HCT116 (cell line): ENCODE results near the gene TRA2A. TPM values are rescaled to one million over a fixed set of nuclear protein-coding genes. Genes with fewer than 3 reads are reported as not detected.
A peak's percentile ranks its signal among the peaks of the same experiment; 100 is the strongest.

Experiments
- ATAC-seq: fragments of 200-7000 bp; cut with Tn5 transposase; 2 replicates; pipeline ENCODE4 v1.9.1; 2020; ENCODE audit warnings: mild to moderate bottlenecking, moderate library complexity
- BruUV-seq: library from RNA; stranded (reverse); fragments of 400-500 nt; replicated peaks from 2 replicates; lab custom pipeline; 2021; lab: Mats Ljungman, UMichigan
- CTCF ChIA-PET: fragments of 300-600 bp; sonication (Branson Sonifier 250); formaldehyde crosslinking; loops from one replicate; lab custom pipeline; 2021; ENCODE audit warnings: antibody characterized with exemption; lab: Charles Lee
- POLR2A ChIA-PET: fragments of 300-600, 350-600 bp; sonication (Branson Sonifier 250); formaldehyde crosslinking; loops from one replicate; lab custom pipeline; 2021; ENCODE audit warnings: antibody characterized with exemption; lab: Charles Lee
- RAD21 ChIA-PET, 2 experiments: fragments of 300-600 bp; sonication (Branson Sonifier 250); formaldehyde crosslinking; loops; one replicate each; lab custom pipeline; 2023; ENCODE audit warnings: low total read pairs in 2 of 2; ENCODE audit not compliant: uncharacterized antibody in 2 of 2, unreplicated experiment in 2 of 2, low non-redundant PET in 1 of 2; lab: Charles Lee
- DNase-seq: peaks from one replicate; pipeline ENCODE4 v3.0.0-alpha.2; 2010; ENCODE audit warnings: low read depth, low spot score
- H2AFZ ChIP-seq: fragments of 200-600 bp; shearing (Covaris generic), sonication (generic); 2 replicates; pipeline ENCODE4 v1.6.1; 2017; ENCODE audit warnings: low read depth, mixed run types, mixed read lengths, antibody characterized with exemption, low read length; ENCODE audit not compliant: poor library complexity, severe bottlenecking
- H3K27ac ChIP-seq: 2 replicates; pipeline ENCODE4 v1.5.1; 2012; ENCODE audit warnings: low read depth, low read length
- H3K27me3 ChIP-seq: fragments of 200-600 bp; sonication (generic); 2 replicates; pipeline ENCODE4 v1.6.1; 2016; ENCODE audit warnings: mixed run types, low read length, mixed read lengths; ENCODE audit not compliant: insufficient read depth
- H3K36me3 ChIP-seq, 2 experiments: fragments of 200-500 bp in 1 of 2; fragments of 200-600 bp in 1 of 2; sonication (Bioruptor generic) in 1 of 2; sonication (generic) in 1 of 2; 2 replicates each; pipeline versions ENCODE4 v1.5.1 to v1.6.1; 2014 to 2016; ENCODE audit warnings: low read length in 2 of 2, inconsistent platforms in 1 of 2, mixed read lengths in 1 of 2, mixed run types in 1 of 2; ENCODE audit not compliant: insufficient read depth in 2 of 2, control insufficient read depth in 1 of 2
- H3K4me1 ChIP-seq, 2 experiments: fragments of 200-600 bp in 1 of 2; sonication (generic) in 1 of 2; 2 replicates each; pipeline versions ENCODE4 v1.5.1 to v1.6.1; 2012 to 2017; ENCODE audit warnings: low read length in 2 of 2, inconsistent platforms in 1 of 2, mild to moderate bottlenecking in 1 of 2, mixed read lengths in 1 of 2, mixed run types in 1 of 2, moderate library complexity in 1 of 2; ENCODE audit not compliant: insufficient read depth in 2 of 2, control insufficient read depth in 1 of 2
- H3K4me2 ChIP-seq: fragments of 200-600 bp; sonication (generic); 2 replicates; pipeline ENCODE4 v1.6.1; 2017; ENCODE audit warnings: mixed run types, low read length, mixed read lengths
- H3K4me3 ChIP-seq, 2 experiments: fragments of 200-600 bp in 1 of 2; sonication (generic) in 1 of 2; replicated peaks in 1 of 2; 2 replicates each; pipeline ENCODE4 v1.5.1; 2011 to 2016; ENCODE audit warnings: low read length in 2 of 2, control low read depth in 1 of 2, low read depth in 1 of 2, mild to moderate bottlenecking in 1 of 2, mixed read lengths in 1 of 2, mixed run types in 1 of 2
- H3K79me2 ChIP-seq: fragments of 200-600 bp; sonication (generic); 2 replicates; pipeline ENCODE4 v1.6.1; 2017; ENCODE audit warnings: mild to moderate bottlenecking, mixed run types, low read length, moderate library complexity, mixed read lengths; ENCODE audit not compliant: insufficient read depth
- H3K9ac ChIP-seq: fragments of 200-600 bp; sonication (generic); 2 replicates; pipeline ENCODE4 v1.6.1; 2016; ENCODE audit warnings: low read length, mixed read lengths
- H3K9me2 ChIP-seq: fragments of 200-600 bp; sonication (generic), shearing (Covaris generic); 2 replicates; pipeline ENCODE4 v1.6.1; 2017; ENCODE audit warnings: mixed run types, mild to moderate bottlenecking, moderate library complexity; ENCODE audit not compliant: insufficient read depth
- H3K9me3 ChIP-seq, 2 experiments: fragments of 200-500 bp in 1 of 2; fragments of 200-600 bp in 1 of 2; sonication (Bioruptor generic) in 1 of 2; sonication (generic) in 1 of 2; 2 replicates each; pipeline ENCODE4 v1.6.1; 2014 to 2017; ENCODE audit warnings: low read length in 2 of 2, mixed read lengths in 2 of 2, inconsistent platforms in 1 of 2, low read depth in 1 of 2, mild to moderate bottlenecking in 1 of 2, mixed run types in 1 of 2, moderate library complexity in 1 of 2; ENCODE audit not compliant: control insufficient read depth in 1 of 2, insufficient read depth in 1 of 2
- H4K20me1 ChIP-seq: fragments of 200-600 bp; sonication (generic), shearing (Covaris generic); 2 replicates; pipeline ENCODE4 v1.6.1; 2017; ENCODE audit warnings: mixed run types, mild to moderate bottlenecking, moderate library complexity; ENCODE audit not compliant: insufficient read depth
- EGR1 ChIP-seq: IDR thresholded peaks from 2 replicates; pipeline ENCODE4 v1.6.1; 2012; ENCODE audit warnings: low read depth
- EZH2phosphoT487 ChIP-seq: fragments of 200-600 bp; IDR thresholded peaks from 2 replicates; pipeline ENCODE4 v1.6.1; 2018; ENCODE audit warnings: antibody characterized with exemption, borderline replicate concordance
- FOSL1 ChIP-seq: IDR thresholded peaks from 2 replicates; pipeline ENCODE4 v1.6.1; 2012; ENCODE audit warnings: low read depth
- JUND ChIP-seq: IDR thresholded peaks from 2 replicates; pipeline ENCODE4 v1.6.1; 2012
- POLR2A ChIP-seq: IDR thresholded peaks from 2 replicates; pipeline ENCODE4 v1.7.0; 2011; ENCODE audit warnings: borderline replicate concordance; ENCODE audit not compliant: insufficient read depth, insufficient read length; ENCODE audit errors: extremely low read depth
- POLR2AphosphoS5 ChIP-seq: IDR thresholded peaks from 2 replicates; pipeline ENCODE4 v1.6.1; 2011; ENCODE audit warnings: mild to moderate bottlenecking, low read depth, low read length, moderate library complexity
- RAD21 ChIP-seq: IDR thresholded peaks from 2 replicates; pipeline ENCODE4 v1.6.1; 2012; ENCODE audit warnings: low read depth, mild to moderate bottlenecking
- SP1 ChIP-seq: IDR thresholded peaks from 2 replicates; pipeline ENCODE4 v1.6.1; 2012; ENCODE audit warnings: low read depth
- TCF7L2 ChIP-seq: IDR thresholded peaks from 2 replicates; pipeline ENCODE4 v1.7.0; 2011; ENCODE audit warnings: borderline replicate concordance, inconsistent platforms; ENCODE audit not compliant: insufficient read depth, insufficient read length; ENCODE audit errors: extremely low read depth
- YY1 ChIP-seq: IDR thresholded peaks from 2 replicates; pipeline ENCODE4 v1.6.1; 2011; ENCODE audit warnings: low read length, low read depth, moderate library complexity, mild to moderate bottlenecking; ENCODE audit not compliant: insufficient replicate concordance; ENCODE audit errors: extremely low read depth
- ZFX ChIP-seq: fragments of 450-650 bp; IDR thresholded peaks from 2 replicates; pipeline ENCODE4 v1.6.1; 2017
- ZNF274 ChIP-seq: fragments of 200-500 bp; sonication (Bioruptor generic); IDR thresholded peaks from 2 replicates; pipeline ENCODE4 v1.6.1; 2014; ENCODE audit warnings: mild to moderate bottlenecking, low read depth, low read length, inconsistent platforms
- intact Hi-C: fragments of 100-400 bp; cut with micrococcal nuclease; formaldehyde crosslinking; loops from 2 replicates; pipeline ENCODE4 v1.10.0; 2022
- total RNA-seq: library from RNA; stranded (reverse); gene quantifications from one replicate; pipeline ENCODE4 v1.2.1, GENCODE V29; 2021; ENCODE audit not compliant: unreplicated experiment
- TF ChIP-seq, protein P1 (sequence below), 3 experiments: fragments of 200-600 bp in 1 of 3; sonication (generic) in 1 of 3; IDR thresholded peaks in 2 of 3; conservative IDR thresholded peaks in 1 of 3; 2 replicates each; pipeline ENCODE4 v1.5.1; 2012 to 2017; ENCODE audit warnings: low read depth in 2 of 3, low read length in 2 of 3, antibody characterized with exemption in 1 of 3, borderline replicate concordance in 1 of 3, control low read depth in 1 of 3, mild to moderate bottlenecking in 1 of 3, mixed read lengths in 1 of 3, mixed run types in 1 of 3, moderate library complexity in 1 of 3; ENCODE audit not compliant: insufficient read depth in 1 of 3
- TF ChIP-seq, protein P2 (sequence below): IDR thresholded peaks from 2 replicates; pipeline ENCODE4 v1.6.1; 2012
- TF ChIP-seq, protein P3 (sequence below): IDR thresholded peaks from 2 replicates; pipeline ENCODE4 v1.6.1; 2011; ENCODE audit warnings: mild to moderate bottlenecking, low read length, moderate library complexity; ENCODE audit not compliant: insufficient replicate concordance; ENCODE audit errors: extremely low read depth
- TF ChIP-seq, protein P4 (sequence below): IDR thresholded peaks from 2 replicates; pipeline ENCODE4 v1.6.1; 2012
- TF ChIP-seq, protein P5 (sequence below): IDR thresholded peaks from 2 replicates; pipeline ENCODE4 v1.6.1; 2012; ENCODE audit warnings: low read depth

Gene TRA2A
- total RNA-seq, 1 experiment from 2014 or later: 122 TPM

DNA sequence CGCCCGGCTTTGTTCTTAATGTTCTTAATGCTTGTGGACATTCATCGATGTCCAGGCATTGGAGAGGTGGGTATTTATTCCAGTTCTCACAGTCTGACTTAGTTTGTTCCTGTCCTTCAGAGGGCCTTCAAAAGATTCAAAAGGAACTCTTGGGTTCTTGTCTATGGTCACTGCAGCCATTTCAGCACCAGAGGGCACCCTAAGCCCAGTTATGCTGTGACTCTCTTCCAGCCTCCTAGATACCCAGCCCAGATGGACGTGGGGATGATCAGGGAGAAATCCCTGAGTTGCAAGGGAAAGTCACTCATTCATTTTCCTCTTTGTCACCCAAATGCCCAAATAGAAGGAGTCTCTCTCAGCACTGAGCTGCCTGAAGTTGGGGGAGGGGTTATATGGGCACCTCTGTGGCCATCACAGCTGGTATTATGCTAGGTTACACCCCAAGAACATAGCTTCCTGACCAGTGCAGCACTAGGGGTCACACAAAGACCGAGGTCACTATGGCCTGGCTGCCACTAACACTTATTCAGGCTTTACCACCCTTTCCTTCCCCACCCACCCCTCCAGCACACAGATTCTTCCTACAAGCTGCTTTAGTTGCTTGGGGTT is 38.9 kb upstream of the TRA2A start:
- intact Hi-C loops: loop anchor here (1.0 to 5.0 kb wide), 7 partner anchors 23 to 1017 kb away; no protein-coding TSS in a partner anchor
- RAD21 ChIA-PET: interaction anchor here (0.6 to 1.1 kb wide), 4 partner anchors 127 to 485 kb away, joined by 3 to 6 read pairs (median 4); no protein-coding TSS in a partner anchor
- H4K20me1 ChIP-seq: no peaks in the 10 kb centered on the region
- H2AFZ ChIP-seq: peak overlapping the region; percentile 62
- ATAC-seq (peak; percentile 99), DNase-seq (peak; percentile 77)
- H3K9me3 ChIP-seq: no peaks in the 10 kb centered on the region
- peak overlapping the region; percentile 13; the same call in 1 of the 2 replicates for H3K4me2 ChIP-seq
- no peaks in the 10 kb centered on the region for H3K79me2 ChIP-seq
- POLR2A ChIA-PET: no interaction called here
- H3K4me3 ChIP-seq: no peak overlapping the region
- no peaks in the 10 kb centered on the region for H3K9me2 ChIP-seq
- H3K36me3 ChIP-seq: no peaks in the 10 kb centered on the region
- no peak overlapping the region for H3K9ac ChIP-seq
- CTCF ChIA-PET: interaction anchor here (0.6 to 2.9 kb wide), 7 partner anchors 24 to 368 kb away, joined by 3 to 49 read pairs (median 4); partner anchors contain the start of gene STK31
- TF ChIP-seq POLR2A (no peak), EGR1 (no peak), FOSL1 (no peak), RAD21 (peak; percentile 97), EZH2phosphoT487 (no peak), JUND (no peak), ZNF274 (no peak), ZFX (no peak), YY1 (peak; percentile 27), POLR2AphosphoS5 (no peak), TCF7L2 (no peak), SP1 (no peak)
- TF ChIP-seq, protein P1, sequence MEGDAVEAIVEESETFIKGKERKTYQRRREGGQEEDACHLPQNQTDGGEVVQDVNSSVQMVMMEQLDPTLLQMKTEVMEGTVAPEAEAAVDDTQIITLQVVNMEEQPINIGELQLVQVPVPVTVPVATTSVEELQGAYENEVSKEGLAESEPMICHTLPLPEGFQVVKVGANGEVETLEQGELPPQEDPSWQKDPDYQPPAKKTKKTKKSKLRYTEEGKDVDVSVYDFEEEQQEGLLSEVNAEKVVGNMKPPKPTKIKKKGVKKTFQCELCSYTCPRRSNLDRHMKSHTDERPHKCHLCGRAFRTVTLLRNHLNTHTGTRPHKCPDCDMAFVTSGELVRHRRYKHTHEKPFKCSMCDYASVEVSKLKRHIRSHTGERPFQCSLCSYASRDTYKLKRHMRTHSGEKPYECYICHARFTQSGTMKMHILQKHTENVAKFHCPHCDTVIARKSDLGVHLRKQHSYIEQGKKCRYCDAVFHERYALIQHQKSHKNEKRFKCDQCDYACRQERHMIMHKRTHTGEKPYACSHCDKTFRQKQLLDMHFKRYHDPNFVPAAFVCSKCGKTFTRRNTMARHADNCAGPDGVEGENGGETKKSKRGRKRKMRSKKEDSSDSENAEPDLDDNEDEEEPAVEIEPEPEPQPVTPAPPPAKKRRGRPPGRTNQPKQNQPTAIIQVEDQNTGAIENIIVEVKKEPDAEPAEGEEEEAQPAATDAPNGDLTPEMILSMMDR (IDR thresholded peaks at IDR 0.05 in 2 of 3, conservative IDR thresholded peaks at IDR 0.05 in 1 of 3; ENCODE audit: borderline replicate concordance in 1 of 3, insufficient read depth in 1 of 3, low read depth in 2 of 3, low read length in 2 of 3): peak; percentile 86 to 91 (median 90)
- TF ChIP-seq, protein P2, sequence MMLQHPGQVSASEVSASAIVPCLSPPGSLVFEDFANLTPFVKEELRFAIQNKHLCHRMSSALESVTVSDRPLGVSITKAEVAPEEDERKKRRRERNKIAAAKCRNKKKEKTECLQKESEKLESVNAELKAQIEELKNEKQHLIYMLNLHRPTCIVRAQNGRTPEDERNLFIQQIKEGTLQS: no peak
- TF ChIP-seq, protein P3, sequence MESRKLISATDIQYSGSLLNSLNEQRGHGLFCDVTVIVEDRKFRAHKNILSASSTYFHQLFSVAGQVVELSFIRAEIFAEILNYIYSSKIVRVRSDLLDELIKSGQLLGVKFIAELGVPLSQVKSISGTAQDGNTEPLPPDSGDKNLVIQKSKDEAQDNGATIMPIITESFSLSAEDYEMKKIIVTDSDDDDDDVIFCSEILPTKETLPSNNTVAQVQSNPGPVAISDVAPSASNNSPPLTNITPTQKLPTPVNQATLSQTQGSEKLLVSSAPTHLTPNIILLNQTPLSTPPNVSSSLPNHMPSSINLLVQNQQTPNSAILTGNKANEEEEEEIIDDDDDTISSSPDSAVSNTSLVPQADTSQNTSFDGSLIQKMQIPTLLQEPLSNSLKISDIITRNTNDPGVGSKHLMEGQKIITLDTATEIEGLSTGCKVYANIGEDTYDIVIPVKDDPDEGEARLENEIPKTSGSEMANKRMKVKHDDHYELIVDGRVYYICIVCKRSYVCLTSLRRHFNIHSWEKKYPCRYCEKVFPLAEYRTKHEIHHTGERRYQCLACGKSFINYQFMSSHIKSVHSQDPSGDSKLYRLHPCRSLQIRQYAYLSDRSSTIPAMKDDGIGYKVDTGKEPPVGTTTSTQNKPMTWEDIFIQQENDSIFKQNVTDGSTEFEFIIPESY: no peak
- TF ChIP-seq, protein P4, sequence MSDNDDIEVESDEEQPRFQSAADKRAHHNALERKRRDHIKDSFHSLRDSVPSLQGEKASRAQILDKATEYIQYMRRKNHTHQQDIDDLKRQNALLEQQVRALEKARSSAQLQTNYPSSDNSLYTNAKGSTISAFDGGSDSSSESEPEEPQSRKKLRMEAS: no peak
- TF ChIP-seq, protein P5, sequence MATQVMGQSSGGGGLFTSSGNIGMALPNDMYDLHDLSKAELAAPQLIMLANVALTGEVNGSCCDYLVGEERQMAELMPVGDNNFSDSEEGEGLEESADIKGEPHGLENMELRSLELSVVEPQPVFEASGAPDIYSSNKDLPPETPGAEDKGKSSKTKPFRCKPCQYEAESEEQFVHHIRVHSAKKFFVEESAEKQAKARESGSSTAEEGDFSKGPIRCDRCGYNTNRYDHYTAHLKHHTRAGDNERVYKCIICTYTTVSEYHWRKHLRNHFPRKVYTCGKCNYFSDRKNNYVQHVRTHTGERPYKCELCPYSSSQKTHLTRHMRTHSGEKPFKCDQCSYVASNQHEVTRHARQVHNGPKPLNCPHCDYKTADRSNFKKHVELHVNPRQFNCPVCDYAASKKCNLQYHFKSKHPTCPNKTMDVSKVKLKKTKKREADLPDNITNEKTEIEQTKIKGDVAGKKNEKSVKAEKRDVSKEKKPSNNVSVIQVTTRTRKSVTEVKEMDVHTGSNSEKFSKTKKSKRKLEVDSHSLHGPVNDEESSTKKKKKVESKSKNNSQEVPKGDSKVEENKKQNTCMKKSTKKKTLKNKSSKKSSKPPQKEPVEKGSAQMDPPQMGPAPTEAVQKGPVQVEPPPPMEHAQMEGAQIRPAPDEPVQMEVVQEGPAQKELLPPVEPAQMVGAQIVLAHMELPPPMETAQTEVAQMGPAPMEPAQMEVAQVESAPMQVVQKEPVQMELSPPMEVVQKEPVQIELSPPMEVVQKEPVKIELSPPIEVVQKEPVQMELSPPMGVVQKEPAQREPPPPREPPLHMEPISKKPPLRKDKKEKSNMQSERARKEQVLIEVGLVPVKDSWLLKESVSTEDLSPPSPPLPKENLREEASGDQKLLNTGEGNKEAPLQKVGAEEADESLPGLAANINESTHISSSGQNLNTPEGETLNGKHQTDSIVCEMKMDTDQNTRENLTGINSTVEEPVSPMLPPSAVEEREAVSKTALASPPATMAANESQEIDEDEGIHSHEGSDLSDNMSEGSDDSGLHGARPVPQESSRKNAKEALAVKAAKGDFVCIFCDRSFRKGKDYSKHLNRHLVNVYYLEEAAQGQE: no peak
- no peaks in the 10 kb centered on the region for H3K27me3 ChIP-seq
- H3K4me1 ChIP-seq: peaks cover 0 to 4% of the 10 kb centered on the region in 2 experiments; a peak in 1 of 4 replicates
- no TSS peak for BruUV-seq
- H3K27ac ChIP-seq: no peak overlapping the region
